Stromal cell of bone marrow (primary cell): Measurements from ENCODE around the gene COMMD2.

Experiments used
- DNase-seq: peaks from one replicate; pipeline ENCODE4 v3.0.0-alpha.2; 2012; ENCODE audit warnings: low read depth

The COMMD2 gene

GRCh38 chr3:149763565-149764195 lies 11.4 kb upstream of the COMMD2 start:
- DNase-seq: no peak

GRCh38 chr3:149753717-149754116 lies 1.4 kb upstream of the COMMD2 start:
- no peak for DNase-seq

GRCh38 chr3:149752788-149753136 lies 473 bp upstream of the COMMD2 start:
- DNase-seq: no peak

- DNase-seq: no peak
Observed at GRCh38 chr3:149751551-149751950, 738 bp downstream of the COMMD2 start.

- no peak for DNase-seq
Observed at GRCh38 chr3:149744606-149745005, 7.7 kb downstream of the COMMD2 start.

GRCh38 chr3:149744151-149744550 lies 8.1 kb downstream of the COMMD2 start:
- DNase-seq: no peak

- DNase-seq: no peak
Observed at GRCh38 chr3:149739396-149739795, 12.9 kb downstream of the COMMD2 start.

GRCh38 chr3:149738876-149739275 lies 13.4 kb downstream of the COMMD2 start:
- no peak for DNase-seq

- DNase-seq: no peak
Observed at GRCh38 chr3:149736953-149737205, 15.4 kb downstream of the COMMD2 start.

- DNase-seq: peak; percentile 14
Observed at GRCh38 chr3:149736175-149736952, 15.9 kb downstream of the COMMD2 start.

GRCh38 chr3:149732234-149732633 lies 20.1 kb downstream of the COMMD2 start:
- DNase-seq: no peak

- DNase-seq: no peak
Observed at GRCh38 chr3:149727656-149728055, 24.6 kb downstream of the COMMD2 start.

GRCh38 chr3:149726716-149727407 lies 25.4 kb downstream of the COMMD2 start:
- no peak for DNase-seq

GRCh38 chr3:149723781-149724180 lies 28.5 kb downstream of the COMMD2 start:
- DNase-seq: no peak

GRCh38 chr3:149720918-149721317 lies 31.4 kb downstream of the COMMD2 start:
- no peak for DNase-seq

GRCh38 chr3:149717391-149718056 lies 34.8 kb downstream of the COMMD2 start:
- peak; percentile 65 for DNase-seq

GRCh38 chr3:149716984-149717383 lies 35.3 kb downstream of the COMMD2 start:
- DNase-seq: no peak

GRCh38 chr3:149715247-149715646 lies 37.0 kb downstream of the COMMD2 start:
- DNase-seq: no peak

GRCh38 chr3:149713730-149714654 lies 38.3 kb downstream of the COMMD2 start:
- no peak for DNase-seq

GRCh38 chr3:149706905-149707304 lies 45.4 kb downstream of the COMMD2 start:
- no peak for DNase-seq

GRCh38 chr3:149705416-149705815 lies 46.9 kb downstream of the COMMD2 start:
- DNase-seq: no peak

- DNase-seq: peak; percentile 35
Observed at GRCh38 chr3:149703466-149703865, 48.8 kb downstream of the COMMD2 start.
